SK-N-MC (cell line): Measurements from ENCODE around the gene EEF2K.

ENCODE experiments used
- EZH2 ChIP-seq: fragments of 200-600 bp; sonication (generic); IDR thresholded peaks from one replicate; pipeline ENCODE4 v1.6.1; 2017; ENCODE audit warnings: antibody characterized with exemption
- POLR2AphosphoS5 ChIP-seq: IDR thresholded peaks from 2 replicates; pipeline ENCODE4 v1.6.1; 2012; ENCODE audit warnings: mild to moderate bottlenecking, low read depth, low read length, borderline replicate concordance

DNA sequence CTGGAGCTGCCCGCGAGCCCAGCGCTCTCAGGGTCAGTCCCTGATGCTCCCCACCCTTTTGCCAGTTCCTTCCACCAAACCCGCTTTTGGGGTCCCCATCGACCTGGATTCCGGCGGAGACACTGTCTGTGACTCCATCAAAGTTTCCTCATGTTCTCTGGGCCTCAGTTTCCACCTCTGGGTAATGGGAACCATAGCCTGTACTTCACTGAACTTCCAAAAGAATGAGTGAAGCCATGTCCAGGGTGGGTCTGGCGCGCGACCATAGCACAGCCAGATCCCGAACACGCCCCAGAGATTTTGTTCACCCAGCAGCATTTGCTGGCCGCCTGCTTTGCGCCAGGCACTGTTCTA, 43.4 kb upstream of the EEF2K start:
- TF ChIP-seq POLR2AphosphoS5, result no peak
- no peak for TF ChIP-seq EZH2
